ENCODE measurements around the gene MC1R.
A peak's percentile ranks its signal among the peaks of the same experiment; 100 is the strongest.
"Not testable (repeated sequence)": the region's sequence is repeated elsewhere in the genome, so short reads cannot be mapped to it uniquely, and the experiment has no call there.

Gene MC1R

DNA sequence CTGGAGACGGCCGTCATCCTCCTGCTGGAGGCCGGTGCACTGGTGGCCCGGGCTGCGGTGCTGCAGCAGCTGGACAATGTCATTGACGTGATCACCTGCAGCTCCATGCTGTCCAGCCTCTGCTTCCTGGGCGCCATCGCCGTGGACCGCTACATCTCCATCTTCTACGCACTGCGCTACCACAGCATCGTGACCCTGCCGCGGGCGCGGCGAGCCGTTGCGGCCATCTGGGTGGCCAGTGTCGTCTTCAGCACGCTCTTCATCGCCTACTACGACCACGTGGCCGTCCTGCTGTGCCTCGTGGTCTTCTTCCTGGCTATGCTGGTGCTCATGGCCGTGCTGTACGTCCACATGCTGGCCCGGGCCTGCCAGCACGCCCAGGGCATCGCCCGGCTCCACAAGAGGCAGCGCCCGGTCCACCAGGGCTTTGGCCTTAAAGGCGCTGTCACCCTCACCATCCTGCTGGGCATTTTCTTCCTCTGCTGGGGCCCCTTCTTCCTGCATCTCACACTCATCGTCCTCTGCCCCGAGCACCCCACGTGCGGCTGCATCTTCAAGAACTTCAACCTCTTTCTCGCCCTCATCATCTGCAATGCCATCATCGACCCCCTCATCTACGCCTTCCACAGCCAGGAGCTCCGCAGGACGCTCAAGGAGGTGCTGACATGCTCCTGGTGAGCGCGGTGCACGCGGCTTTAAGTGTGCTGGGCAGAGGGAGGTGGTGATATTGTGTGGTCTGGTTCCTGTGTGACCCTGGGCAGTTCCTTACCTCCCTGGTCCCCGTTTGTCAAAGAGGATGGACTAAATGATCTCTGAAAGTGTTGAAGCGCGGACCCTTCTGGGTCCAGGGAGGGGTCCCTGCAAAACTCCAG is 1.1 kb downstream of the MC1R start:
- no peaks in the 10 kb centered on the region for H3K9me3 Mint-ChIP-seq
- H3K4me1 Mint-ChIP-seq = peaks cover 41% of the 10 kb centered on the region
- H3K27me3 Mint-ChIP-seq = peaks cover 59% of the 10 kb centered on the region
- ATAC-seq = no peak
- no peaks in the 10 kb centered on the region for H3K36me3 Mint-ChIP-seq
- H3K4me3 Mint-ChIP-seq = no peak overlapping the region
- H3K27ac Mint-ChIP-seq = no peak overlapping the region

DNA sequence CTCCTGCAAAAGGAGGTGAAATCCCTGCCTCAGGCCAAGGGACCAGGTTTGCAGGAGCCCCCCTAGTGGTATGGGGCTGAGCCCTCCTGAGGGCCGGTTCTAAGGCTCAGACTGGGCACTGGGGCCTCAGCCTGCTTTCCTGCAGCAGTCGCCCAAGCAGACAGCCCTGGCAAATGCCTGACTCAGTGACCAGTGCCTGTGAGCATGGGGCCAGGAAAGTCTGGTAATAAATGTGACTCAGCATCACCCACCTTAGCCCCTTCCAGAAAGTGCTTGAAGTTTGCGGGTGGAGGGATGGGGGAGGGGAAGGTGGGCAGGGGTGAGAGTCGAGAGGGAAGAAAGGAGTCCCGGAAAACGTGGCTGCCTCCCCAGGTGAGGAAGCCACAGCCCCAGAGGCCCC is 2.1 kb downstream of the MC1R start:
- no peak overlapping the region for H3K27ac Mint-ChIP-seq
- H3K4me1 Mint-ChIP-seq = peaks cover 41% of the 10 kb centered on the region
- peaks cover 68% of the 10 kb centered on the region for H3K27me3 Mint-ChIP-seq
- no peak for ATAC-seq
- H3K4me3 Mint-ChIP-seq = no peak overlapping the region
- no peaks in the 10 kb centered on the region for H3K36me3 Mint-ChIP-seq
- no peaks in the 10 kb centered on the region for H3K9me3 Mint-ChIP-seq

DNA sequence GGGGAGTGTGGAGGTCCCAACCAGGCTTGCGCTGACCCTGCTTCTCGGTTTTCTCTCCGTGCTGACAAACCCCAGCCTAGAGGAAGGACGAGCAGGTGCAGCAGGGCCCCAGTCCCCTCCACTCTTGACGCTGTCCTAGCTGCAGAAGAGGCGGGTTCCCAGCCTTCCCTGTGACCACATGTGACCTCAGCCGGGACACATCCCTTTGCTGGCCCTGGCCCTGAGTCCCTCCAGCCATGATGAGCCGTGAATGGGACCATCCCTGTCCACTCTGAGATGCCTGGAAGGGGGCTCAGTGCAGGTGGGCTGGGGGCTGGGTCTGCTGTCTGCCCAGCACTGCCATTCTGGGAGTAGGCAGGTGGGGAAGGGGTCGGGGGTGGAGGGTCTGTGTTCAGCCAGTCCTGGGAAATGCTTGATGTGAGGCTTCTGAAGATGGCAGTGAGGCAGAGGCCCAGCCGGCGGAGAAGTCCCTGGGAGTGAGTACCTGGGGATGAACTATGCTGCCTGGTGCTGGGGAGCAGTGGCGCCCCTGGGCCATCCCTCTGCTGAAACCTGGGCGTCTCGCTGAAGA is 2.6 kb downstream of the MC1R start:
- no peak for ATAC-seq
- Mint-ChIP-seq H3K4me1 (peaks cover 41% of the 10 kb centered on the region), H3K27ac (no peak overlapping the region), H3K9me3 (no peaks in the 10 kb centered on the region), H3K27me3 (peaks cover 69% of the 10 kb centered on the region), H3K36me3 (no peaks in the 10 kb centered on the region), H3K4me3 (no peak overlapping the region)

DNA sequence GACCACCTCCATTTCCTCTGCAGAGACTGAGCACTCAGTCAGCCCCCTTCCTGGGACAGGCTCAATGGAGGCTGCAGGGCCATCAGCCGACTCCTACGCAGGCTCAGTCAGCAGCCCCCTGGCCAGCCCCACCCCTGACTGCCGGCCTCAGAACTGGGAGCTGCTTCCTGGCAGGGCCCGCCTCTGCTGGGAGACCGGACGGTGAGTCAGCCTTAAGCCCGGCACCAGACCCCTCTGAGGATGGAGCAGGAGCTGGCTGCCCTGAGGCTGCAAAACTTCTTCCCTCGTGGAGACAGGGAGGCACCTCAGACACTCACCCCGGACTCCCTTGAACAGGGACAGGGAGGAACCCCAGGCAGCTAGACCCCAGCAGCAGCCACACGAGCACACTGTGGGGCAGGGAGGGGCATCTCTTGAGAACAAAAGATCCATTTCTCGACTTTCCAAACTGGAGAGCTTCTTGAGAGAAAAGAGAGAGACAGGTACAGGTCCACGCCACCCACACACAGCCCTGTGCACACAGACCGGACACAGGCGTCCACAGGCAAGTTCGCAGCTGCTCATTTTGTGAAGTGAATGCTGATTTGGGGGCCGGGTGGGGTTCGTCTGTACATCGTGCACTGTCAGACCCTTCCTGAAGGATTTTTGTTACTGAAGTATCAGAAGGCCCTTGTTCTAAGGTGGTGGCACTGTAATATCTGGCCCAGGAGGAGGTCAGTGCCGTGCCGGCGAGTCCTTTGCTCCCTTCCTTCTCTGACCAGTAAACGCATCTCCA is 3.2 kb downstream of the MC1R start:
- Mint-ChIP-seq H3K4me3 (no peak overlapping the region), H3K27me3 (peaks cover 76% of the 10 kb centered on the region), H3K27ac (no peak overlapping the region), H3K36me3 (no peaks in the 10 kb centered on the region), H3K9me3 (no peaks in the 10 kb centered on the region), H3K4me1 (peaks cover 48% of the 10 kb centered on the region)
- ATAC-seq = no peak

DNA sequence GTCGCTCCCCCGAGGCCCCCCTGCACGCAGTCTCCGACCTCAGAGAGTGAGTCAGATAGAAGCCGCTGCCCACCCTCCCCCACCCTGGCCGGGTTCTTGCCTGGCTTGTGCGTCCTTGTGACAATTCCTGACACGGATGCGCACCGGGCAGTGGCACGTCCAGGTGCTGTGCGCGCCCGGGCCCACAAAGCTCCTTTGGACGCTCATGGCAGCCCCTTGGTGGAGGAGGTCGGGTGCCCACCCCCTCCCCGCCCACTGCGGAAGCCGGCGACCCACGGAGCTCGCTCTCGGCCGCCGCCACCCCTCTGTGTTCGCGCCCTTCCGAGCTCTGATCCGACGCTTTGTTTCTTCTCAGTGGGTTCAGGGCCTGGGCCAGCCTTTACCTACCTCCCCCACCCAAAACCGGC is 3.8 kb downstream of the MC1R start:
- H3K27ac Mint-ChIP-seq = no peak overlapping the region
- peaks cover 47% of the 10 kb centered on the region for H3K4me1 Mint-ChIP-seq
- H3K4me3 Mint-ChIP-seq = peak overlapping the region; percentile 63
- no peaks in the 10 kb centered on the region for H3K9me3 Mint-ChIP-seq
- H3K36me3 Mint-ChIP-seq = no peaks in the 10 kb centered on the region
- ATAC-seq = no peak
- peaks cover 81% of the 10 kb centered on the region for H3K27me3 Mint-ChIP-seq

DNA sequence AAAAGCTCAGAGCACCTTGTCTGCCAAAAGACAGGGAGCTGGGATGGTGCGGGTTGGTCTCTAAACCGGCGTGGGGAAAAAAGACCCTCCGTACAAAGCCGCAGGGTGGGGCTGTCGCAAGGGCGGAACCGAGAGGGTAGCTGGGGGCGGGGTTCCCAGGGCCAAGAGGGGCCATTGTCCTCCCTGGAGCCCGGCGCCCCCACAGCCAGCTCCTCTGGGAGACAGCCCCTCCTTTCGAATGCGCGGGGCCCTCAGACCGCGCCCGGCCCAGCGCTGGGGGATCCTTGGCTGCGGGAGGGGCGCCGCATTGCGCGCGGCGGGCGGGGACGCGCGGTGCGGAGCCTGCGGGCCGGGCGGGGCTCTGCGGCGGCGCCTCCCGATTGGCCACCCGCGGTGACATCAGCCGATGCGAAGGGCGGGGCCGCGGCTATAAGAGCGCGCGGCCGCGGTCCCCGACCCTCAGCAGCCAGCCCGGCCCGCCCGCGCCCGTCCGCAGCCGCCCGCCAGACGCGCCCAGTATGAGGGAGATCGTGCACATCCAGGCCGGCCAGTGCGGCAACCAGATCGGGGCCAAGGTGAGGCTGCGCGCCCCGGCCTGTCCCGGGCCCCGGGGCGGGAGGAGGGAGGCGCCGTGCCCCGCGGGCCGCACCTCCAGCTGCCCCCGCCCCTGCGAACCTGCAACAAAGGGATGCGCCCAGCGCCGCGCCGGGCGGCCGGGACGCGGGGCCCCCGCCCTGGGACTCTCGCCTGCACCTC is 4.4 kb downstream of the MC1R start, which contains the start of gene TUBB3:
Gene TUBB3 (plus strand): TSS at position 459 of the 756 bp plus-strand sequence. CDS start 60 bp downstream, at position 519.
- H3K4me1 Mint-ChIP-seq = peaks cover 42% of the 10 kb centered on the region
- no peaks in the 10 kb centered on the region for H3K9me3 Mint-ChIP-seq
- H3K4me3 Mint-ChIP-seq = peak within 1 kb of the TSS; percentile 63
- ATAC-seq = peak; percentile 39
- H3K27ac Mint-ChIP-seq = no peak within 1 kb of the TSS
- H3K27me3 Mint-ChIP-seq = peaks cover 86% of the 10 kb centered on the region
- H3K36me3 Mint-ChIP-seq = no peaks in the 10 kb centered on the region

DNA sequence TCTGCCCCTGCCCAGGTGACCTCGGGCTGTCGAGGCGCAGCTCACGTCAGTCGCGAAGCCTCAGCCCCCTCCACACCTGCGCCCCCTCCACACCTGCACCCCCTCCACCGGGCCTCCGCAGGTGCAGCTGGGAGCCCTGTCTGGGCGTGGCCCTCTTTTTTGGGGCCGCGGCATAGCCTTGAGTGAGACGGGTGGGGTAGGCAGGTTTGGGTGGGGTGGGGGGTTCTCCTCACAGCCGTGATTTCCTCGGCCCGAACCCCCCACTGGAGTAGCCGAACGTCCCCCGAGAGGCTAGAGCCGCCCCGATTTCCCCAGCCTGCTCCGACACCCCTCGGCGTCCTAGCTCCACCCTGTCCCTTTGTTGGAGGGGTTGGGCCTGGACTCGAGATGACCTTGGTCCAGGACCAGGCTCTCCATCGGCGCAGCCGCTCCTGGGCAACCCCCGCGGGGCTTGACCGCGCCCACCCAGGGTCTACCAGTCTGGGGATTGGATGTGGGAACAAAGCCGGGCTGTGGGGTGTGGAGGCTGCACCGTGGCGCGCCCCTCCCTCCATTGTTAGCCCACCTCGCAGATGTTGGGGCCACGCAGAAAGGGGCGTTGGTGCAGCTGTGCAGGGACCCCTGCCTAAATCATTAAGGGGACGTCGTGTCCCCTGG is 5.1 kb downstream of the MC1R start:
- no peak for ATAC-seq
- Mint-ChIP-seq H3K4me3 (no peak overlapping the region), H3K27ac (no peak overlapping the region), H3K4me1 (peaks cover 36% of the 10 kb centered on the region), H3K36me3 (no peaks in the 10 kb centered on the region), H3K9me3 (no peaks in the 10 kb centered on the region), H3K27me3 (peaks cover 80% of the 10 kb centered on the region)

DNA sequence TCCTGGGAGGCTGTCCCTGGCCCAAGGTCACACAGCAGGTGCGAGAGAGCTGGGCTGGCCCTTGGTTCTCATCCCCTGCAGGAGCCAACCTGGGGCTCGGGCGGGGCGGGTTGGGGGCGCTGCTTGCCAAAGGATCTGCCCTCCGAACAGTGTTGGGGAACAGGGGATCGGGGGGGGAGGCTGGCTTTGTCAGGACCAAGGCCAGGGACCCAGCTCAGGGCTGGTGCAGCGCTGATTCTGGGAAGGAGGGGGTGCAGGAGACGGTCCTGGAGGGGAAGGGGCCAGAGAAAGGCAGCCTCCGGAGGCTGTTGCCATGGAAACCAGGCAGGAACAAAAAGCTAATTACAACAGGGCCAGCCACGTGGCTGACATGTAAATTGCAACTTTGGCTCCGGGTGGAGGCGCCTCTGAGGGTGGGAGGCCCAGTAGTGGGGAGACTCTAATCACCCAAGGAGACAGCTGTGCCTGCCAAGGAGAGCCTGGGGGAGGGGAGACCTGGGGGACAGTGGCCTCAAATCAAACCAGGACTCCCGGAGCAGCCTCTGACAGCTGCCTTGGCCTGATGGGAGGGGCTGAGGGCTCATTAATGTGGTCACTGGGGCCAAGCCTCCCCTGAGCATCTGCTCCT is 5.7 kb downstream of the MC1R start:
- ATAC-seq = no peak
- Mint-ChIP-seq H3K27me3 (peaks cover 75% of the 10 kb centered on the region), H3K9me3 (no peaks in the 10 kb centered on the region), H3K36me3 (no peaks in the 10 kb centered on the region), H3K4me1 (peaks cover 34% of the 10 kb centered on the region), H3K4me3 (no peak overlapping the region), H3K27ac (no peak overlapping the region)

DNA sequence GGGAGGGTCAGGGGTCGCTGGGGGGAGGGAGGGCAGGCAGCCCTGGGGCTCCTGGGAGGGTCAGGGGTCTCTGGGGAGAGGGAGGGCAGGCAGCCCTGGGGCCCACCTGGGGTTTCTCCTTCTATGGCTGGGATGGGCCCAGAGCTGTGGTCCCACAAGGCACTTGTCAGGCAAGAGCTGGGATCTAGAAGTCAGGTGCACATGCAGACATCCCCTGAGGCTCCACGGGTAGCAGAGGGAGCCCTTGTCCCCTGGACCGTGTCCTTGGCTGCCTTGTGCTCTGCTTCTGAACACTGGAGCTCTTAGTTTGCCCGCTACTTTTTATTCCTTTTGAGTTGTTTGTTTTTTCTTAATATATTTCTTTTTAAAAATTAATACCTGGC is 6.3 kb downstream of the MC1R start:
- Mint-ChIP-seq H3K27ac (no peak overlapping the region), H3K9me3 (peaks cover 1% of the 10 kb centered on the region), H3K27me3 (peaks cover 75% of the 10 kb centered on the region), H3K36me3 (no peaks in the 10 kb centered on the region), H3K4me3 (no peak overlapping the region), H3K4me1 (peaks cover 30% of the 10 kb centered on the region)
- no peak for ATAC-seq

DNA sequence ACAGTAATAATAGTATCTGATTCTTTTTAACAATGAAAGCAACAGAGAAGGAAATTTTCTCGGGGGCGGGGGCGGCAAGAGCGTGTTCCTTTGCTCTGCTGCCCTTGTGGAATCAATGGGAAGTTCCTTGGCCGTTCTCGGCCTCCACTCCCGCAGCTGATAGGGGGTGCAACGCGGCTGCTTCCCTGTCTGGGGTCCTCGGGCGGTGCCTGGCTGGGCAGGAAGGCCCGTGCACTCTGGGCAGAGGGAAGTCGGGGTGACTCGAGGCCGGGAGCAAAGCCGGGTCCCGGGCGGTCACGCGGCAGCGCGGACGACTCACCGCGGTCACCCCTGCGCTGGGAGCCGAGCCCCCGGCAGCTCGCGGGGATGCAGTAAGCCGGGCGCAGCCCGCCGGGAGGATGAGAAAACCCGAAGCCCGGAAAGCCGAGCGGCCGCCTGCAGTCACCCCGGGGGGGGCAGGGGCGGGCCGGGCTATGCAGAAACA is 7.0 kb downstream of the MC1R start:
- Mint-ChIP-seq H3K36me3 (no peaks in the 10 kb centered on the region), H3K4me3 (no peak overlapping the region), H3K27ac (no peak overlapping the region), H3K9me3 (peaks cover 3% of the 10 kb centered on the region), H3K4me1 (peaks cover 27% of the 10 kb centered on the region), H3K27me3 (peaks cover 74% of the 10 kb centered on the region)
- no peak for ATAC-seq

DNA sequence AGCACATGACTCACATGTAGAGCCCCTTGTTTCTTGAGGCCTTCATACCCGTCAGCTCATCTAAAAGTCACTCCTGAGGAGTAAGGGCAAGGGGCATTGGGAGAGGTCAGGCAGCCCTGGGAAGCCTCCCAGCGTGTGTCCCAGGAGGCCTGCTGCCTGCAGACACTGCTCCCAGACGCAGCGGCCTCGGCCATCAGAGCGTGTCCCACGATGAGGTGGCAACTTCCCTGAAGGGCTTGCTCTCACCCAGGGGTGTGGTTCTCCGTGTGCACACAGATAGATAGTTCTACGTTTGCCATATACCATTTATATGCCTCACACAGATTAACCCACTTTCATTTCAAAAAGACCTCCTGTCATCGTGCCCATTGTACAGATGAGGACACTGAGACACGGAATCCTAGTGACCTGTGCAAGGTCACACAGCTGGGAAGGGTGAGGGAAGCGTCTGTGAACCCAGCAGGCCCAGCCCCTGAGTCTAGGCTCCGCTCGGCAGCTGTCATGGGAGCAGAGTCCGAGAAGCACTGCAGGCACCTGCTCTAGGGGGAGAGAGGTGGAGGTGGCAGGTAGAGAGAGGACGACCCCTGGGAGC is 12.7 kb downstream of the MC1R start:
- Mint-ChIP-seq H3K27ac (no peak overlapping the region), H3K4me3 (no peak overlapping the region), H3K27me3 (peaks cover 43% of the 10 kb centered on the region), H3K9me3 (peaks cover 3% of the 10 kb centered on the region), H3K4me1 (peaks cover 20% of the 10 kb centered on the region), H3K36me3 (no peaks in the 10 kb centered on the region)
- ATAC-seq = no peak

DNA sequence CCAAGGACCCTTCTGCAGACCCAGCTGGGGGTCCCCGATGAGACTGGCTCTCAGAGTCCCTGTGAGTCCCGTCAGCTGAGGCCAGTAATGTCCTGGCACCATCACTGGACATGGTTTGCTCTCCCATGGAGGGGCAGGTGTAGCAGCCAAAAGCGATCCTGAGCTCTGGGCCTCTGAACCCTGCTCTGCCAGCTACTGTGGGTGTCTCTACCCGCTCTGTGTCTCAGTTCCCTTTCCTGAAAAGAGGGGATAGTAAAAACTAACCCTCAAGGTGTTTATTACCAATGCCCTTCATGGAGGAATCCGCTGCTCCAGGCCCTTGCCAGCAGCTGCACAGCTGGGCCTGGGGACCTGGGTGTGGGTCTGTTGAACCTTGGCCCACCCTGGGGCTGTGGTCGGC is 13.3 kb downstream of the MC1R start:
- no peak overlapping the region for H3K27ac Mint-ChIP-seq
- no peaks in the 10 kb centered on the region for H3K36me3 Mint-ChIP-seq
- ATAC-seq = peak; percentile 67
- H3K27me3 Mint-ChIP-seq = peaks cover 38% of the 10 kb centered on the region
- peaks cover 15% of the 10 kb centered on the region for H3K4me1 Mint-ChIP-seq
- H3K9me3 Mint-ChIP-seq = peaks cover 3% of the 10 kb centered on the region
- H3K4me3 Mint-ChIP-seq = no peak overlapping the region

DNA sequence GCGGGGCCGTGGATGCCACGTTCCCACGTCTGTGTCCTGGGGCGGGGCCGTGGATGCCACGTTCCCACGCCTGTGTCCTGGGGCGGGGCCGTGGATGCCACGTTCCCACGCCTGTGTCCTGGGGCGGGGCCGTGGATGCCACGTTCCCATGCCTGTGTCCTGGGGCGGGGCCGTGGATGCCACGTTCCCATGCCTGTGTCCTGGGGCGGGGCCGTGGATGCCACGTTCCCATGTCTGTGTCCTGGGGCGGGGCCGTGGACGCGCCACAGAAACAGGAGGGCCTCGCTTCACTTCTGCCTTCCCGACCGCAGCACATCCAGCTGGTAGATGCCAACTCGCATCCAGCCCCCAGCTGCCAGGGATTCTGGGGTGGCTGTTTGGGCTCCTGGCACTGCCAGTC is 15.4 kb downstream of the MC1R start:
- not testable (repeated sequence) for H3K4me3 Mint-ChIP-seq, H3K36me3 Mint-ChIP-seq, H3K27ac Mint-ChIP-seq

More for the DNA sequence above, 15.4 kb downstream of the MC1R start:
- not testable (repeated sequence) for ATAC-seq, H3K9me3 Mint-ChIP-seq
- peaks cover 44% of the 10 kb centered on the region for H3K27me3 Mint-ChIP-seq
- peaks cover 15% of the 10 kb centered on the region for H3K4me1 Mint-ChIP-seq

Data from stimulated activated memory B cell treated with anti-CD40 and anti-IgM and Interleukin-4, amounts not matched to agents 10 μg/mL and 1 μg/mL and 100 μg/mL, for 72 hours (primary cell).